Measurements from ENCODE around the gene RNF115.

DNA sequence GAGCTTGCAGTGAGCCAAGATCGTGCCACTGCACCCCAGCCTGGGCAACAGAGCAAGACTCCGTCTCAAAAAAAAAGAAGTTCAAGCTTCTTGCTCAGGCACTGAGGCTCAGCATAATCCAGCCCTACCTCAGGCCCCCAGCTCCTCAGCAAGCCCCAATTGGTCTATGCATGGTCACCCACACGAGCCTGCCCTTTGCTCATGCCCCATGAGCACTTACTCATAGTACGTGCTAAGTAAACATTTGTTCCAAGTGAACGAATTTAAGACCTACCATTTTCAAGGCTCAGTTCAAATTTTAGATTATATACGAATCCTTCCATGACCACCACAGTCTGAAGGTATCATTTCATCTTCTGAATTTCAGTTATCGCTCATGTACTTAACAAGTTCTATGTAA, 121.1 kb downstream of the RNF115 start:
- TF ChIP-seq RCOR1 (IDR thresholded peaks at IDR 0.05; ENCODE audit: low read depth, low read length): no peak
- TF ChIP-seq CTCF (IDR thresholded peaks at IDR 0.05): no peak
- TF ChIP-seq SMC3 (IDR thresholded peaks at IDR 0.05): no peak
- no peak for TF ChIP-seq POLR2A (IDR thresholded peaks at IDR 0.05; ENCODE audit: low read length)
- no peak for TF ChIP-seq RNF2 (IDR thresholded peaks at IDR 0.05; ENCODE audit: borderline replicate concordance, low read depth)
- no peak for TF ChIP-seq ZFP36 (IDR thresholded peaks at IDR 0.05; ENCODE audit: borderline replicate concordance, partially characterized antibody)
- TF ChIP-seq CHD2 (IDR thresholded peaks at IDR 0.05; ENCODE audit: low read length, partially characterized antibody): no peak
- TF ChIP-seq MYC (IDR thresholded peaks at IDR 0.05; ENCODE audit: borderline replicate concordance, low read length): no peak
- no peak for TF ChIP-seq FOSL2 (IDR thresholded peaks at IDR 0.05)
- no peak for TF ChIP-seq FOSL2 (CRISPR knock-in tag; IDR thresholded peaks at IDR 0.05)
- no peak for TF ChIP-seq EP300 (IDR thresholded peaks at IDR 0.05)
- no peak for TF ChIP-seq PHF8 (IDR thresholded peaks at IDR 0.05; ENCODE audit: borderline replicate concordance, low read depth)
- TF ChIP-seq NFE2L2 (conservative IDR thresholded peaks at IDR 0.05; ENCODE audit: low read length): no peak
- no peak for TF ChIP-seq REST (IDR thresholded peaks at IDR 0.05)
- no peak for TF ChIP-seq ZNF302 (CRISPR knock-in tag; IDR thresholded peaks at IDR 0.05)

Data from A549 (cell line).